Hepatocyte (in vitro differentiated cells): ENCODE results near the gene PUS7. TPM values are rescaled to one million over a fixed set of nuclear protein-coding genes. Genes with fewer than 3 reads are reported as not detected.

Source experiments
- DNase-seq: peaks from one replicate; pipeline ENCODE4 v3.0.0-alpha.2; 2016; ENCODE audit warnings: low spot score
- H2AFZ ChIP-seq: fragments of 200-600 bp; sonication (generic); 2 replicates; pipeline ENCODE4 v1.6.0; 2016; ENCODE audit warnings: antibody characterized with exemption, mild to moderate bottlenecking
- H3K27ac ChIP-seq: fragments of 200-600 bp; sonication (generic); 2 replicates; pipeline ENCODE4 v1.5.1; 2016; ENCODE audit warnings: mild to moderate bottlenecking
- H3K27me3 ChIP-seq: fragments of 200-600 bp; sonication (generic); 2 replicates; pipeline ENCODE4 v1.6.1; 2016
- H3K36me3 ChIP-seq: fragments of 200-600 bp; sonication (generic); replicated peaks from 2 replicates; pipeline ENCODE4 v1.5.1; 2016; ENCODE audit warnings: low read depth; ENCODE audit not compliant: insufficient read depth
- H3K4me1 ChIP-seq: fragments of 200-600 bp; sonication (generic); 2 replicates; pipeline ENCODE4 v1.5.1; 2016; ENCODE audit warnings: mild to moderate bottlenecking, moderate library complexity; ENCODE audit not compliant: insufficient read depth
- H3K4me2 ChIP-seq: fragments of 200-600 bp; sonication (generic); 2 replicates; pipeline ENCODE4 v1.6.0; 2016
- H3K4me3 ChIP-seq: fragments of 200-600 bp; sonication (generic); 2 replicates; pipeline ENCODE4 v1.5.1; 2016; ENCODE audit warnings: mild to moderate bottlenecking
- H3K79me2 ChIP-seq: fragments of 200-600 bp; sonication (generic); 2 replicates; pipeline ENCODE4 v1.6.0; 2017; ENCODE audit warnings: mild to moderate bottlenecking
- H3K9me2 ChIP-seq: fragments of 200-600 bp; sonication (generic); replicated peaks from 2 replicates; pipeline ENCODE4 v1.6.0; 2017; ENCODE audit warnings: mild to moderate bottlenecking; ENCODE audit not compliant: insufficient read depth
- H3K9me3 ChIP-seq: fragments of 200-600 bp; sonication (generic); 2 replicates; pipeline ENCODE4 v1.5.1; 2016; ENCODE audit warnings: low read depth, mild to moderate bottlenecking
- H4K20me1 ChIP-seq: fragments of 200-600 bp; sonication (generic); 2 replicates; pipeline ENCODE4 v1.6.0; 2016; ENCODE audit warnings: mild to moderate bottlenecking; ENCODE audit not compliant: insufficient read depth, poor library complexity, severe bottlenecking
- EZH2 ChIP-seq: fragments of 200-600 bp; sonication (generic); IDR thresholded peaks from 2 replicates; pipeline ENCODE4 v1.6.1; 2016; ENCODE audit warnings: antibody characterized with exemption, mild to moderate bottlenecking, borderline replicate concordance
- EZH2phosphoT487 ChIP-seq: fragments of 200-600 bp; sonication (generic); IDR thresholded peaks from one replicate; pipeline ENCODE4 v1.6.1; 2018; ENCODE audit warnings: antibody characterized with exemption, mild to moderate bottlenecking, low read depth, moderate library complexity; ENCODE audit not compliant: unreplicated experiment, severe bottlenecking
- WGBS: methylation state at CpG from one replicate; pipeline ENCODE4 v1.1.6; 2016; ENCODE audit warnings: low lambda C conversion rate; ENCODE audit errors: missing lambda C conversion rate; 5-methylcytosine and 5-hydroxymethylcytosine counted together
- polyA plus RNA-seq: library from polyadenylated mRNA; unstranded; fragments of >200 nt; fragmentation: Nextera tagmentation; extraction: Ambion mirVana; gene quantifications from 2 replicates; pipeline ENCODE4 v1.2.1, GENCODE V29; 2016
- total RNA-seq: library from RNA; depleted of rRNA; stranded (reverse); fragments of >200 nt; gene quantifications from 2 replicates; pipeline ENCODE4 v1.2.3, GENCODE V29; 2014
- TF ChIP-seq, protein P1 (sequence below): fragments of 200-600 bp; sonication (generic); IDR thresholded peaks from 2 replicates; pipeline ENCODE4 v1.5.1; 2016; ENCODE audit warnings: antibody characterized with exemption, mild to moderate bottlenecking; ENCODE audit not compliant: poor library complexity

Gene PUS7
- total and polyA plus RNA-seq, 2 experiments from 2014 or later = 4.3 to 12.6 TPM

DNA sequence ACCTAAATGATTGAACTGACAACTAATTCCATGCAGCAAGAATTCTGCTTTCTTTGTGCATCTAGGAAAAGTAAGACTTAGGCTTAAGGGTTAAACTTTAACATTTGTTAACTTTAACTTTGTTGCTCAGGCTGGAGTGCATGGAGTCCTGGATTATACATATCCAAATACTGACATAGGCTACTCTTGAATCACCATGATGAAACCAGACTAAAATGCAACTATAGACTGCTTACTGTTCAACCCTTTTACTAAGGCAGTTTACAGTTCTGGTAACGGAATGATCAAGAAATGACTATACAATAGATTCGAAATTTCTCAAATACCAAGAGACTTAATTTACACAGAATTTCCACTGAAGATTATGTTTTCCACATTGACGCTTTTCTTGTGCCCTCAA lies 52.0 kb downstream of the PUS7 start:
- no peaks in the 10 kb centered on the region for H3K4me1 ChIP-seq
- no peak for DNase-seq
- TF ChIP-seq, protein P1, sequence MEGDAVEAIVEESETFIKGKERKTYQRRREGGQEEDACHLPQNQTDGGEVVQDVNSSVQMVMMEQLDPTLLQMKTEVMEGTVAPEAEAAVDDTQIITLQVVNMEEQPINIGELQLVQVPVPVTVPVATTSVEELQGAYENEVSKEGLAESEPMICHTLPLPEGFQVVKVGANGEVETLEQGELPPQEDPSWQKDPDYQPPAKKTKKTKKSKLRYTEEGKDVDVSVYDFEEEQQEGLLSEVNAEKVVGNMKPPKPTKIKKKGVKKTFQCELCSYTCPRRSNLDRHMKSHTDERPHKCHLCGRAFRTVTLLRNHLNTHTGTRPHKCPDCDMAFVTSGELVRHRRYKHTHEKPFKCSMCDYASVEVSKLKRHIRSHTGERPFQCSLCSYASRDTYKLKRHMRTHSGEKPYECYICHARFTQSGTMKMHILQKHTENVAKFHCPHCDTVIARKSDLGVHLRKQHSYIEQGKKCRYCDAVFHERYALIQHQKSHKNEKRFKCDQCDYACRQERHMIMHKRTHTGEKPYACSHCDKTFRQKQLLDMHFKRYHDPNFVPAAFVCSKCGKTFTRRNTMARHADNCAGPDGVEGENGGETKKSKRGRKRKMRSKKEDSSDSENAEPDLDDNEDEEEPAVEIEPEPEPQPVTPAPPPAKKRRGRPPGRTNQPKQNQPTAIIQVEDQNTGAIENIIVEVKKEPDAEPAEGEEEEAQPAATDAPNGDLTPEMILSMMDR = no peak
- TF ChIP-seq EZH2phosphoT487 (no peak), EZH2 (no peak)
- H3K4me3 ChIP-seq = no peak overlapping the region
- H2AFZ ChIP-seq = no peak overlapping the region
- no peaks in the 10 kb centered on the region for H4K20me1 ChIP-seq
- no peak overlapping the region for H3K4me2 ChIP-seq
- H3K27ac ChIP-seq = no peak overlapping the region
- H3K9me3 ChIP-seq = no peaks in the 10 kb centered on the region
- H3K36me3 ChIP-seq = no peaks in the 10 kb centered on the region
- WGBS = 97% methylated on average over 3 of the region's 3 CpGs
- no peaks in the 10 kb centered on the region for H3K9me2 ChIP-seq
- H3K79me2 ChIP-seq = no peaks in the 10 kb centered on the region
- H3K27me3 ChIP-seq = no peaks in the 10 kb centered on the region

DNA sequence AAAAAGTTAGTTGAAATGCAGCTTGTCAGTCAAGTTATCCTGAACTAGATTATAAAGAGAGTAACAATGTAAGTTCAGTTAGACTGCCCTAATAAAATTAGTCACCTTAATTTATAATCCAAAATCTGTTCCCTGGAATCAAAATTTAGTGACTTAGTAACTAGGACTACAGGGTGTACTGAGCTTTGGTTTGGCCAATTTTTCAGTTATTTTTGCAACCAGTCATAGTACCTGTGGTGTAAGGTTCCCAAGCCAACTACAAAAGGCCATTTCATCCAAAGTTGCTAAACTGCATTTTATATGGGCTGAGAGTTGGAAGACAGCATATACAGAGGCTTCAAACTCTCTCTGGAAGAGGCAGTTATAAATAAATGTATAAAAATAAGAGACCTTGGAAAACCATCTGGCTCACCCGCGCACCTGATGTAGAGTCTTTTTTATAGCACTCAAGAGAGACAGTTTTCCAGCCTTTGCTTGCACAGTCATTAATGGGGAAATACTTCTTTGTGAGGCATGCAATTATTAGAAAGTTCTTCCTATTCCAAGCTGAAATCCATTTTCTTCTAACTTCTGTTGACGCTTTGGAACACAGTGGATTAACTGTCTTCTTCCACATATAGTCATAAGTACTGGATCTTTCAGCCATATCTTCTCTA lies 59.2 kb downstream of the PUS7 start:
- H3K79me2 ChIP-seq = no peaks in the 10 kb centered on the region
- H3K27ac ChIP-seq = no peak overlapping the region
- no peaks in the 10 kb centered on the region for H3K36me3 ChIP-seq
- 97% methylated on average over 3 of the region's 3 CpGs for whole genome bisulfite sequencing
- TF ChIP-seq EZH2phosphoT487 = no peak
- TF ChIP-seq EZH2 = no peak
- TF ChIP-seq, protein P1 = no peak
- no peaks in the 10 kb centered on the region for H3K9me2 ChIP-seq
- H3K4me3 ChIP-seq = no peak overlapping the region
- no peaks in the 10 kb centered on the region for H3K27me3 ChIP-seq
- no peak overlapping the region for H3K4me2 ChIP-seq
- H3K9me3 ChIP-seq = no peaks in the 10 kb centered on the region
- H3K4me1 ChIP-seq = no peaks in the 10 kb centered on the region
- DNase-seq = no peak
- no peak overlapping the region for H2AFZ ChIP-seq
- H4K20me1 ChIP-seq = no peaks in the 10 kb centered on the region

DNA sequence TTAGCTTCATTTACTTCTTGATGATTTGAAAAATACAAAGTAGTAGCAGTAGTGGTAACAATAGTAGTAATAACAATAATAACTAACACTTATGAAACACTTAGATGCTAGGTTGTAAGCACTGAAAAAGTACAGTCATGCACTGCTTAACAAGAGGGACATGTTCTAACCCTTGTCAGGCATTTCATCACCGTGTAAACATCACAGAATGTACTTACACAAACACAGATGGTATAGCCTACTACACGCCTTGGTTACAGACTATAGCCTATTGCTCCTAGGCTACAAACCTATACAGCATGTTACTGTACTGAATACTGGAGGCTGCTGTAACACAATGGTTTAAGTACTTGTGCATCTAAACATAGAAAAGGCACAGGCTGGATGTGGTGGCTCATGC lies 60.6 kb downstream of the PUS7 start:
- no peaks in the 10 kb centered on the region for H3K79me2 ChIP-seq
- 84% methylated on average over 2 of the region's 2 CpGs for WGBS
- no peak overlapping the region for H3K4me2 ChIP-seq
- H3K27ac ChIP-seq = no peak overlapping the region
- no peaks in the 10 kb centered on the region for H3K4me1 ChIP-seq
- H3K9me3 ChIP-seq = no peaks in the 10 kb centered on the region
- no peaks in the 10 kb centered on the region for H3K9me2 ChIP-seq
- no peak overlapping the region for H2AFZ ChIP-seq
- no peaks in the 10 kb centered on the region for H3K27me3 ChIP-seq
- TF ChIP-seq EZH2 (no peak), EZH2phosphoT487 (no peak)
- TF ChIP-seq, protein P1 = no peak
- no peaks in the 10 kb centered on the region for H4K20me1 ChIP-seq
- DNase-seq = no peak
- H3K4me3 ChIP-seq = no peak overlapping the region
- no peaks in the 10 kb centered on the region for H3K36me3 ChIP-seq
